ENCODE results near the gene PTPRG. TPM values are rescaled to one million over a fixed set of nuclear protein-coding genes. Genes with fewer than 3 reads are reported as not detected.

The PTPRG gene
- total RNA-seq, 1 donor from 2014 or later, result 25.2 TPM

GRCh38 chr3:61664105-61664482 is 102.7 kb downstream of the PTPRG start:
- DNase-seq (ENCODE audit: low read depth), result peak; percentile 78
- no peaks in the 10 kb centered on the region for H3K36me3 ChIP-seq (ENCODE audit: control insufficient read depth, insufficient read depth, low read length)
- no peak for TF ChIP-seq CTCF (IDR thresholded peaks at IDR 0.05; ENCODE audit: insufficient read depth, low read length, poor library complexity, severe bottlenecking)
- no peaks in the 10 kb centered on the region for H3K27me3 ChIP-seq (ENCODE audit: control insufficient read depth, insufficient read depth, low read length)
- no peak overlapping the region for H3K4me3 ChIP-seq (ENCODE audit: low read depth, low read length)

DNA sequence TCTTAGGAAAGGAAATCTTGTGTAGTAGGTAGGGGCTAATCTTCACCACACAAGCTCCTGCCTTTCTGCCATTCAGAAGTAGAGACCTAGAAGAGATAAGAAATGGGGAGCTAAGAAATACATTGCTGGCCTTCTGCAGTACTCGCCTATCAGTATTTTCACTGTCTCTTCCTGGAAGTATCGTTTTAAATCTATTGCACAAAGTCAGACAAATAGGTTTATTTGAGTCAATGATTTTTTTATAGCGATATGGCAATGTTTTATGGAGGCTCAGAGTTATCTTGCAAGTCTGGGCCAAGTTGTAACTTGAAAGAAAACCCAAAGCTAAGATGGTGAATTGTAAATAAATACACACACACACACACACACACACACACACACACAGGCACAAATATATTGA is 103.8 kb downstream of the PTPRG start:
- DNase-seq (ENCODE audit: low read depth), result no peak
- no peak overlapping the region for H3K4me3 ChIP-seq (ENCODE audit: low read depth, low read length)
- no peak for TF ChIP-seq CTCF (IDR thresholded peaks at IDR 0.05; ENCODE audit: insufficient read depth, low read length, poor library complexity, severe bottlenecking)
- H3K27me3 ChIP-seq (ENCODE audit: control insufficient read depth, insufficient read depth, low read length), result no peaks in the 10 kb centered on the region
- no peaks in the 10 kb centered on the region for H3K36me3 ChIP-seq (ENCODE audit: control insufficient read depth, insufficient read depth, low read length)

DNA sequence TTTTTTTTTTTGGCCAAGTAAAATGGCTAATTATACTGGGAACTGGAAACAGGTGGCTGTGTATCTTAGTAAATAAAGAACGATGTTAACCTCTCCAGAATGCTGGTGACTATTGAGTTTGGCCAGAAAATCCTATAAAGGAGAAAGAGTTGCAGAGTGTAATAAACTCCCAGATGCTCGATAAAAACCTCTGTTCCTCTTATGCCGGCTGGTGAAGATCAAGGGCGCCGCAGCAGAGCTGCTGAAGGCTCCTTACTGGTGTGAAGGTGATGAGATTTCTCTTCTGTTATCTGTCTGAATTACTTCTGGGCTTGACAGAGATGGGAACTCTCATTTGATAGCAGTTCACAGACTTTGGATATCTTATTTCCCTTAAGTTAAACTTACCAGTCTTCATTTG is 104.6 kb downstream of the PTPRG start:
- no peak for DNase-seq (ENCODE audit: low read depth)
- no peak overlapping the region for H3K4me3 ChIP-seq (ENCODE audit: low read depth, low read length)
- no peaks in the 10 kb centered on the region for H3K27me3 ChIP-seq (ENCODE audit: control insufficient read depth, insufficient read depth, low read length)
- TF ChIP-seq CTCF (IDR thresholded peaks at IDR 0.05; ENCODE audit: insufficient read depth, low read length, poor library complexity, severe bottlenecking), result no peak
- no peaks in the 10 kb centered on the region for H3K36me3 ChIP-seq (ENCODE audit: control insufficient read depth, insufficient read depth, low read length)

DNA sequence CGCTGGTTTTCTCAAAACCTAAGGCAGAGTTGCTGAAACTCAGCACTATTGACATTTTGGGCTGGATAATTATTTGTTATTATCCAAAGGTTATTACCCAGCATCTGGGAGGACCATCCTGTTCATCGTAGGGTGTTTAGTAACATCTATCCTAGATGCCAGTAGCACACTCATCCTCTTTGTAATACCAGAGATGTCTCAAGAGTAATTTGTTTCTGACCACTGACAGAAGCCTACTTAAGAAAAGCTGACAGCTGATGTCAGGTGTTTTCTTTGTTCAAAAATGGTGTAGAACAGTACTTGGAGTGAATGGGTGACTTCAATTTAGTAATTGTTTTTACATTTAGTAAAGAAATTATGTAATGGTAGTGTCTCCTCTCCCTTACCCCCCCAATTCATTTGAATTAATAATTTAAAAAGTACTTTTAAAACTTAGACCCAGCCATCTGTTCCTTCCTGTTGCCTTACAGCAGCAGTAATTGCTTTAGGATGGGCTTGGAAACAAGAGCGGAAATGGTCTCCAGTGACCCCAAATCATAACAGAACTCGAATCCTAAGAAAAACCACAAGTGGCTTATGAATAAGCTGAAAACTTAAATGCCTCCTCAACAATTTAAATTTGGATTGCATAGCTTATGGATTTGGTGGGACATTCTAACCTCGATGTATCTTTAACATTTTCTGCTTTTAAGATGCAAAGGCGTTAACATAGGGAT is 105.4 kb downstream of the PTPRG start:
- no peak for TF ChIP-seq CTCF (IDR thresholded peaks at IDR 0.05; ENCODE audit: insufficient read depth, low read length, poor library complexity, severe bottlenecking)
- Histone ChIP-seq H3K4me3 (ENCODE audit: low read depth, low read length) (no peak overlapping the region), H3K27me3 (ENCODE audit: control insufficient read depth, insufficient read depth, low read length) (no peaks in the 10 kb centered on the region), H3K36me3 (ENCODE audit: control insufficient read depth, insufficient read depth, low read length) (no peaks in the 10 kb centered on the region)
- no peak for DNase-seq (ENCODE audit: low read depth)

DNA sequence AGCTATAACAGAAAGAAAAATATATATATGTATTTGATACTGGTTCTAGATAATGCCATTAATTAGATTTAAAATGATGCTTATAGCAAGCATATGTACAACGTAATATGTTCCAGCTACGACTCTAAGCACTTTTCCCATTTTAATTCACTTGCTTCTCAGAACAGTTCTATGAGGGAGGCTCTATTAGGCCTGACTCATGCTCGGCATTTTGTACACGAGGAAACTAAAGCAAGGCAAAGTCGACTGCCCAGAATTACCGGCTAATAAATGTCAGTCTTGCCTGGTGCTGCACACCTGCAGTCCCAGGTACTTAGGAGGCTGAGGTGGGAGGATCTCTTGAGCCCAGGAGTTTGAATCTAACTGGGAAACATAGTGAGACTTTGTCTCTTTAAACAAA is 106.0 kb downstream of the PTPRG start:
- TF ChIP-seq CTCF (IDR thresholded peaks at IDR 0.05; ENCODE audit: insufficient read depth, low read length, poor library complexity, severe bottlenecking), result no peak
- Histone ChIP-seq H3K36me3 (ENCODE audit: control insufficient read depth, insufficient read depth, low read length) (no peaks in the 10 kb centered on the region), H3K4me3 (ENCODE audit: low read depth, low read length) (no peak overlapping the region), H3K27me3 (ENCODE audit: control insufficient read depth, insufficient read depth, low read length) (no peaks in the 10 kb centered on the region)
- DNase-seq (ENCODE audit: low read depth), result no peak

DNA sequence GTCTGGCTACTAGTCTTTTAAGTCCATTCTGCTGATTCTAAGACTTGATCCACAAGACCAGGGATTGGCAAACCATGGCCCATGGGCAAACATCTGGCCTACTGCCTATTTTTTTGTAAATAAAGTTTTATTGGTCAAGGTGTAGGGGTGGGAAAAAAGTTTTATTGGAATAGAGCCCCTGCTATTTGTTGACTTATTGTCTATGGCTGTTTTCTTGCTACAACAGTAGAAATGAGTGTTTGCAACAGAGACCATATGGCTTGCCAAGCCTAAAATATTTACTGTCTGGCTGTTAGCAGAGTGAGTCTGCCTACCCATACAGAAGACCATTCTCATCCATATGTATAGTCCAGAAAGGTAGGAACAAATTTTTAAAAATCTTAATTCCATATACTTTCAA is 106.4 kb downstream of the PTPRG start:
- no peak for DNase-seq (ENCODE audit: low read depth)
- Histone ChIP-seq H3K27me3 (ENCODE audit: control insufficient read depth, insufficient read depth, low read length) (no peaks in the 10 kb centered on the region), H3K36me3 (ENCODE audit: control insufficient read depth, insufficient read depth, low read length) (no peaks in the 10 kb centered on the region), H3K4me3 (ENCODE audit: low read depth, low read length) (no peak overlapping the region)
- no peak for TF ChIP-seq CTCF (IDR thresholded peaks at IDR 0.05; ENCODE audit: insufficient read depth, low read length, poor library complexity, severe bottlenecking)
